Caco-2 (cell line): Measurements from ENCODE around the gene IGSF6. TPM values are rescaled to one million over a fixed set of nuclear protein-coding genes. Genes with fewer than 3 reads are reported as not detected.

Experiments
- BruUV-seq: library from RNA; stranded (reverse); fragments of 400-500 nt; replicated peaks from 2 replicates; lab custom pipeline; 2021; lab: Mats Ljungman, UMichigan
- CTCF ChIA-PET: fragments of 300-600 bp; sonication (Branson Sonifier 250); formaldehyde crosslinking; loops from one replicate; lab custom pipeline; 2022; ENCODE audit warnings: antibody characterized with exemption; lab: Charles Lee
- POLR2A ChIA-PET: fragments of 300-600 bp; sonication (Branson Sonifier 250); formaldehyde crosslinking; loops from one replicate; lab custom pipeline; 2022; ENCODE audit warnings: antibody characterized with exemption; lab: Charles Lee
- DNase-seq, 2 experiments: peaks; one replicate each; pipeline versions ENCODE4 v3.0.0 to v3.0.0-alpha.2; 2020 to 2022
- H3K27me3 ChIP-seq: replicated peaks from 2 replicates; pipeline ENCODE4 v1.6.0; 2011; ENCODE audit warnings: low read length; ENCODE audit not compliant: control insufficient read depth, insufficient read depth
- H3K36me3 ChIP-seq: 2 replicates; pipeline ENCODE4 v1.5.1; 2011; ENCODE audit warnings: low read length; ENCODE audit not compliant: control insufficient read depth, insufficient read depth
- H3K4me1 ChIP-seq: fragments of 250-450 bp; sonication (Bioruptor Pico); 2 replicates; pipeline ENCODE4 v1.5.1; 2020; ENCODE audit warnings: mild to moderate bottlenecking
- H3K4me3 ChIP-seq: 2 replicates; pipeline ENCODE4 v1.5.1; 2011; ENCODE audit warnings: low read depth, mild to moderate bottlenecking, control low read depth, low read length
- H3K9me3 ChIP-seq: fragments of 250-450 bp; sonication (Bioruptor Pico); 2 replicates; pipeline ENCODE4 v1.5.1; 2020; ENCODE audit warnings: mild to moderate bottlenecking, moderate library complexity
- H3K27ac Mint-ChIP-seq: one replicate; pipeline ENCODE4 v1.8.0; 2022; ENCODE audit warnings: mixed read lengths; ENCODE audit not compliant: unreplicated experiment
- H3K27me3 Mint-ChIP-seq: one replicate; pipeline ENCODE4 v1.8.0; 2022; ENCODE audit warnings: mixed read lengths; ENCODE audit not compliant: insufficient read depth, unreplicated experiment
- H3K36me3 Mint-ChIP-seq: one replicate; pipeline ENCODE4 v1.8.0; 2022; ENCODE audit warnings: mild to moderate bottlenecking, mixed read lengths; ENCODE audit not compliant: insufficient read depth, unreplicated experiment
- H3K4me1 Mint-ChIP-seq: one replicate; pipeline ENCODE4 v1.8.0; 2022; ENCODE audit warnings: low read depth, mixed read lengths; ENCODE audit not compliant: unreplicated experiment
- H3K4me3 Mint-ChIP-seq: one replicate; pipeline ENCODE4 v1.8.0; 2022; ENCODE audit warnings: mild to moderate bottlenecking, moderate library complexity, mixed read lengths; ENCODE audit not compliant: unreplicated experiment
- H3K9me3 Mint-ChIP-seq: one replicate; pipeline ENCODE4 v1.8.0; 2022; ENCODE audit warnings: mixed read lengths; ENCODE audit not compliant: unreplicated experiment
- intact Hi-C: fragments of 100-400 bp; cut with micrococcal nuclease; formaldehyde crosslinking; loops from one replicate; pipeline ENCODE4 v1.10.0; 2022; ENCODE audit not compliant: unreplicated experiment
- total RNA-seq: library from RNA; stranded (reverse); gene quantifications from 2 replicates; pipeline ENCODE4 v1.2.3, GENCODE V29; 2022
- TF ChIP-seq, protein P1 (sequence below), 2 experiments: fragments of 200-600 bp in 1 of 2; IDR thresholded peaks; 1 replicate in 1 of 2; 2 replicates in 1 of 2; pipeline versions ENCODE4 v1.5.1 to v1.8.0; 2011 to 2022; ENCODE audit warnings: antibody characterized with exemption in 1 of 2, control low read depth in 1 of 2, inconsistent platforms in 1 of 2, low read depth in 1 of 2, low read length in 1 of 2, mild to moderate bottlenecking in 1 of 2, moderate library complexity in 1 of 2; ENCODE audit not compliant: insufficient read depth in 1 of 2, severe bottlenecking in 1 of 2, unreplicated experiment in 1 of 2

IGSF6 gene
- total RNA-seq, 1 experiment from 2014 or later, result not detected

DNA sequence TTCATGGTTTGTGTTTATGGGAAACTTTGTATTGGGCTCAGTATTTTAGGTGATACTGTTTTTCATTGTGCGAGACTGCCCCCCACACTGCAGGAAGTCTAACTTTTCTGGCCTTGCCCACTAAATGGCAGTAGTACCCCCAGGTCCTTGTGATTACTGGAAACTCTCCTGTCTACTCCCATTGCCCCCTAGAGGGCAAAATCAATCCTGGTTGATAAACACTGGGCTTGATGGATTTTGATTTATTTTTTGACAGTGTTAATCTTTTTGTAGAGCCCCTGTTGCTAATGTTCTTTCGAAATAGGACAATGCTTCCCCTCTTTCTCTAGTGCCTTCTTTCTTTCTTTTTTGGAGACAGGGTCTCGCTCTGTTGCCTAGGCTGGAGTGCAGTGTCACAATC, 37.5 kb downstream of the IGSF6 start:
- H3K4me3 Mint-ChIP-seq, result no peak overlapping the region
- TF ChIP-seq, protein P1, sequence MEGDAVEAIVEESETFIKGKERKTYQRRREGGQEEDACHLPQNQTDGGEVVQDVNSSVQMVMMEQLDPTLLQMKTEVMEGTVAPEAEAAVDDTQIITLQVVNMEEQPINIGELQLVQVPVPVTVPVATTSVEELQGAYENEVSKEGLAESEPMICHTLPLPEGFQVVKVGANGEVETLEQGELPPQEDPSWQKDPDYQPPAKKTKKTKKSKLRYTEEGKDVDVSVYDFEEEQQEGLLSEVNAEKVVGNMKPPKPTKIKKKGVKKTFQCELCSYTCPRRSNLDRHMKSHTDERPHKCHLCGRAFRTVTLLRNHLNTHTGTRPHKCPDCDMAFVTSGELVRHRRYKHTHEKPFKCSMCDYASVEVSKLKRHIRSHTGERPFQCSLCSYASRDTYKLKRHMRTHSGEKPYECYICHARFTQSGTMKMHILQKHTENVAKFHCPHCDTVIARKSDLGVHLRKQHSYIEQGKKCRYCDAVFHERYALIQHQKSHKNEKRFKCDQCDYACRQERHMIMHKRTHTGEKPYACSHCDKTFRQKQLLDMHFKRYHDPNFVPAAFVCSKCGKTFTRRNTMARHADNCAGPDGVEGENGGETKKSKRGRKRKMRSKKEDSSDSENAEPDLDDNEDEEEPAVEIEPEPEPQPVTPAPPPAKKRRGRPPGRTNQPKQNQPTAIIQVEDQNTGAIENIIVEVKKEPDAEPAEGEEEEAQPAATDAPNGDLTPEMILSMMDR (IDR thresholded peaks at IDR 0.05; ENCODE audit: insufficient read depth in 1 of 2, low read depth in 1 of 2, low read length in 1 of 2, severe bottlenecking in 1 of 2, unreplicated experiment in 1 of 2), result no peak
- H3K36me3 Mint-ChIP-seq, result peaks cover 13% of the 10 kb centered on the region
- H3K9me3 ChIP-seq, result no peaks in the 10 kb centered on the region
- no peak for DNase-seq
- H3K4me1 ChIP-seq, result no peaks in the 10 kb centered on the region; the same call in 1 of the 2 replicates
- H3K27me3 ChIP-seq, result no peaks in the 10 kb centered on the region
- no peaks in the 10 kb centered on the region for H3K36me3 ChIP-seq
- no peak overlapping the region for H3K4me3 ChIP-seq
- no peak overlapping the region for H3K27ac Mint-ChIP-seq
- CTCF ChIA-PET, result no interaction called here
- no TSS peak for BruUV-seq
- intact Hi-C loops, result no loop called here
- POLR2A ChIA-PET, result no interaction called here
- H3K9me3 Mint-ChIP-seq, result no peaks in the 10 kb centered on the region
- H3K4me1 Mint-ChIP-seq, result peaks cover 4% of the 10 kb centered on the region
- H3K27me3 Mint-ChIP-seq, result no peaks in the 10 kb centered on the region

DNA sequence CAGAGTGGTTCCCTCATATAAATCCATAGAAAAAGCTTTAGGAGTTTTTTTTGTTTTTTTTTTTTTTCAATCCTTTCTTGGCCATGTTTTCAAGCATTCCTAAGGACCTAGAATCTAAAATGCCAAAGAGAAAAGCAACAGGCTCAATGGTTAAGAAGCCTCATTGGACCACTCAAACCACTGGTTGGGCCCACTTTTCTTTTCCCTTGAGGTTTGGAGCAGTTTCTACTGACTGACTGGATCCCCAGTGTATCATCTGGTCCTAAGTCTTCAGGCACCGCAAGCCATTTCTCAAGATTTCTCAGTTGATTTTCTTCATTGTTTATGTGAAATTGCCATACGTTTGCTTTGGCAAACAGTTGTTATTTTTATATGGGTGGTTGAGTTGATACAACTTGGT, 38.6 kb downstream of the IGSF6 start:
- TF ChIP-seq, protein P1 (IDR thresholded peaks at IDR 0.05; ENCODE audit: insufficient read depth in 1 of 2, low read depth in 1 of 2, low read length in 1 of 2, severe bottlenecking in 1 of 2, unreplicated experiment in 1 of 2), result no peak
- Mint-ChIP-seq H3K36me3 (peaks cover 7% of the 10 kb centered on the region), H3K27me3 (no peaks in the 10 kb centered on the region), H3K27ac (no peak overlapping the region), H3K9me3 (no peaks in the 10 kb centered on the region), H3K4me1 (peaks cover 5% of the 10 kb centered on the region), H3K4me3 (no peak overlapping the region)
- Histone ChIP-seq H3K9me3 (no peaks in the 10 kb centered on the region), H3K36me3 (no peaks in the 10 kb centered on the region), H3K4me1 (no peaks in the 10 kb centered on the region; the same call in 1 of the 2 replicates), H3K27me3 (no peaks in the 10 kb centered on the region), H3K4me3 (no peak overlapping the region)
- ChIA-PET POLR2A (no interaction called here), CTCF (interaction anchor here (0.6 to 0.7 kb wide), 2 partner anchors 9 to 11 kb away, joined by 3 to 4 read pairs; no protein-coding TSS in a partner anchor)
- DNase-seq, result no peak
- intact Hi-C loops, result no loop called here
- no TSS peak for BruUV-seq

DNA sequence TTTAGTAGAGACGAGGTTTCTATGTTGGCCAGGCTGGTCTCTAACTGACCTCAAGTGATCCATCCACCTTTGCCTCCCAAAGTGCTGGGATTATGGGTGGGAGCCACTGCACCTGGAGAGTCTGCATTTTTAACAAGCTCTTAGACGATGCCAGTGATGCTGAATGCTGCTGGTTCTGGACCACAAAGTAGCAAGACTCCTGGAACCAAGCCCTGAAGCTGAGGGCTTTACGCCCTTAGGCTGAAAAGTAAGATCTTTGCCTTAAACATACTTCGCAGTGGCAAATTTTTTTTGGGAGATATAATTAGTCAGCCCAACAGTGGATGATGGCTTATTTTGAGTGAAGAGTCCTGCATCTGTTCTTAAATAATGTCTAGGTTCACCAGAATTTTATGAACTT, 39.0 kb downstream of the IGSF6 start:
- Mint-ChIP-seq H3K27ac (no peak overlapping the region), H3K4me3 (no peak overlapping the region), H3K4me1 (peaks cover 5% of the 10 kb centered on the region), H3K36me3 (peaks cover 3% of the 10 kb centered on the region), H3K27me3 (no peaks in the 10 kb centered on the region), H3K9me3 (no peaks in the 10 kb centered on the region)
- H3K36me3 ChIP-seq, result no peaks in the 10 kb centered on the region
- no TSS peak for BruUV-seq
- ChIA-PET POLR2A (no interaction called here), CTCF (interaction anchor here (0.6 to 0.7 kb wide), 2 partner anchors 8 to 12 kb away, joined by 3 to 4 read pairs; no protein-coding TSS in a partner anchor)
- no peaks in the 10 kb centered on the region for H3K27me3 ChIP-seq
- no peaks in the 10 kb centered on the region; the same call in 1 of the 2 replicates for H3K4me1 ChIP-seq
- H3K9me3 ChIP-seq, result no peaks in the 10 kb centered on the region
- intact Hi-C loops, result no loop called here
- no peak overlapping the region for H3K4me3 ChIP-seq
- DNase-seq, result no peak
- TF ChIP-seq, protein P1 (IDR thresholded peaks at IDR 0.05; ENCODE audit: insufficient read depth in 1 of 2, low read depth in 1 of 2, low read length in 1 of 2, severe bottlenecking in 1 of 2, unreplicated experiment in 1 of 2), result no peak
